SK-N-MC (cell line): ENCODE data around the gene PRICKLE1.

Experiments
- EZH2 ChIP-seq: fragments of 200-600 bp; sonication (generic); IDR thresholded peaks from one replicate; pipeline ENCODE4 v1.6.1; 2017; ENCODE audit warnings: antibody characterized with exemption
- FOXP2 ChIP-seq: optimal IDR thresholded peaks from 2 replicates; pipeline ENCODE3; 2011; ENCODE audit warnings: mild to moderate bottlenecking, moderate library complexity; ENCODE audit not compliant: insufficient read depth; ENCODE audit errors: extremely low read length, control extremely low read depth
- POLR2AphosphoS5 ChIP-seq: IDR thresholded peaks from 2 replicates; pipeline ENCODE4 v1.6.1; 2012; ENCODE audit warnings: mild to moderate bottlenecking, low read depth, low read length, borderline replicate concordance

DNA sequence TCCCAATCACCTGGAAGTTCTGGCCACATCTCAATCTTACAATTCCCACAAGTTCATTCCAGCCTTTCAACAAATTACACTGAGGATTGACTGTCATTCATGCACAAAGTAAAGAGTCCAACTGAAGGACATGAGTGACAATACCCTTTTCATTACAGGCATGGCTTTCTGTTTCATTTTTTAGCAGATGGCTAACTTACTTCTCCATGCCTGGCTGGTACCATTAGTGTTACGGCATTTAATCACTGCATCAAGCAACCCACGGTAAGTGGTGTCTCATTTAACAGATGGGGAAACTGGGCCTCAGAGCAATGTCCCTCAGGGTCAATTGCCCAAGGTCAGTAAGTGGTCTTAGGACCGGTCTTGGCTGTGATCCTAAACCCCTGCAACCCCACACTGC is 114.4 kb downstream of the PRICKLE1 start:
- TF ChIP-seq POLR2AphosphoS5 = no peak
- TF ChIP-seq EZH2 = no peak
- no peak for TF ChIP-seq FOXP2
